Stimulated activated CD8-positive, alpha-beta memory T cell treated with anti-CD3 and anti-CD28 coated beads, Interleukin-2, amount 100 ng/mL, for 48 hours (primary cell): ENCODE measurements around the gene UMAD1.

Experiments used
- DNase-seq, 2 donors: peaks; one replicate each; pipeline ENCODE4 v3.0.0-alpha.2; 2020; ENCODE audit warnings: low read depth in 2 of 2

UMAD1 gene

GRCh38 chr7:7688956-7689355 is 48.4 kb downstream of the UMAD1 start:
- no peak for DNase-seq

GRCh38 chr7:7693881-7694280 is 53.3 kb downstream of the UMAD1 start:
- DNase-seq = no peak

GRCh38 chr7:7694542-7694941 is 54.0 kb downstream of the UMAD1 start:
- DNase-seq = no peak

- DNase-seq = no peak
Measured at GRCh38 chr7:7695111-7695817, 54.7 kb downstream of the UMAD1 start.

- DNase-seq = no peak
Measured at GRCh38 chr7:7696458-7697119, 56.0 kb downstream of the UMAD1 start.

- no peak for DNase-seq
Measured at GRCh38 chr7:7698930-7699329, 58.4 kb downstream of the UMAD1 start.

- no peak for DNase-seq
Measured at GRCh38 chr7:7699380-7699779, 58.8 kb downstream of the UMAD1 start.

- DNase-seq = no peak
Measured at GRCh38 chr7:7699970-7700369, 59.4 kb downstream of the UMAD1 start.

- no peak for DNase-seq
Measured at GRCh38 chr7:7701527-7701926, 61.0 kb downstream of the UMAD1 start.

GRCh38 chr7:7702826-7703225 is 62.3 kb downstream of the UMAD1 start:
- no peak for DNase-seq

- no peak for DNase-seq
Measured at GRCh38 chr7:7703427-7703826, 62.9 kb downstream of the UMAD1 start.

- no peak for DNase-seq
Measured at GRCh38 chr7:7704867-7705266, 64.3 kb downstream of the UMAD1 start.

- DNase-seq = no peak
Measured at GRCh38 chr7:7705318-7705717, 64.8 kb downstream of the UMAD1 start.

- no peak for DNase-seq
Measured at GRCh38 chr7:7706101-7706511, 65.6 kb downstream of the UMAD1 start.

GRCh38 chr7:7706556-7707172 is 66.1 kb downstream of the UMAD1 start:
- DNase-seq = no peak

- DNase-seq = no peak
Measured at GRCh38 chr7:7707246-7707645, 66.7 kb downstream of the UMAD1 start.

- no peak for DNase-seq
Measured at GRCh38 chr7:7707806-7708205, 67.3 kb downstream of the UMAD1 start.

GRCh38 chr7:7709291-7709690 is 68.7 kb downstream of the UMAD1 start:
- no peak for DNase-seq

- no peak for DNase-seq
Measured at GRCh38 chr7:7710469-7710868, 69.9 kb downstream of the UMAD1 start.

GRCh38 chr7:7713730-7714129 is 73.2 kb downstream of the UMAD1 start:
- DNase-seq = no peak

- DNase-seq = no peak
Measured at GRCh38 chr7:7718492-7718891, 77.9 kb downstream of the UMAD1 start, which contains the start of gene RPA3. RPA3 (minus strand) TSS chr7:7718607; CDS start chr7:7640418, 78,189 bp downstream.

GRCh38 chr7:7719236-7719635 is 78.7 kb downstream of the UMAD1 start:
- no peak for DNase-seq

GRCh38 chr7:7720193-7720592 is 79.6 kb downstream of the UMAD1 start:
- DNase-seq = no peak
